Common myeloid progenitor, CD34-positive (primary cell): ENCODE results near the gene SLC9A5.

Experiments used
- CTCF ChIA-PET: fragments of 350-600 bp; sonication (Branson Sonifier 250); formaldehyde crosslinking; loops from one replicate; lab custom pipeline; 2021; ENCODE audit warnings: antibody characterized with exemption; lab: Charles Lee
- POLR2A ChIA-PET: fragments of 350-600 bp; sonication (Branson Sonifier 250); formaldehyde crosslinking; loops from one replicate; lab custom pipeline; 2021; ENCODE audit warnings: antibody characterized with exemption; lab: Charles Lee
- DNase-seq, 3 donors: peaks; one replicate each; pipeline versions ENCODE4 v3.0.0 to v3.0.0-alpha.2; 2013
- H3K27ac ChIP-seq, 2 experiments: 1 replicate in 1 of 2; 2 replicates in 1 of 2; pipeline ENCODE4 v1.7.0; 2013; ENCODE audit warnings: inconsistent platforms in 2 of 2, low read length in 2 of 2, mild to moderate bottlenecking in 2 of 2, low read depth in 1 of 2, moderate library complexity in 1 of 2; ENCODE audit not compliant: severe bottlenecking in 2 of 2, insufficient read depth in 1 of 2, poor library complexity in 1 of 2
- H3K27me3 ChIP-seq, 5 experiments: replicated peaks in 2 of 5; 1 replicate in 3 of 5; 2 replicates in 2 of 5; pipeline versions ENCODE4 v1.6.1 to v1.7.0; 2013; ENCODE audit warnings: low read length in 4 of 5, mild to moderate bottlenecking in 2 of 5, moderate library complexity in 2 of 5, inconsistent platforms in 1 of 5; ENCODE audit not compliant: insufficient read depth in 5 of 5, control insufficient read depth in 4 of 5
- H3K36me3 ChIP-seq, 4 experiments: 1 replicate in 2 of 4; 2 replicates in 2 of 4; pipeline versions ENCODE4 v1.6.1 to v1.7.0; 2013; ENCODE audit warnings: low read length in 3 of 4, control low read depth in 1 of 4, mild to moderate bottlenecking in 1 of 4; ENCODE audit not compliant: control insufficient read depth in 4 of 4, insufficient read depth in 4 of 4
- H3K4me1 ChIP-seq, 4 experiments: 1 replicate in 3 of 4; 2 replicates in 1 of 4; pipeline versions ENCODE4 v1.6.1 to v1.7.1; 2013; ENCODE audit warnings: low read length in 3 of 4, mild to moderate bottlenecking in 3 of 4, control low read depth in 1 of 4, inconsistent platforms in 1 of 4, moderate library complexity in 1 of 4; ENCODE audit not compliant: control insufficient read depth in 4 of 4, insufficient read depth in 4 of 4; ENCODE audit errors: control extremely low read depth in 1 of 4
- H3K4me3 ChIP-seq, 7 experiments: 1 replicate in 4 of 7; 2 replicates in 3 of 7; pipeline versions ENCODE4 v1.5.1 to v1.7.0; 2013; ENCODE audit warnings: mild to moderate bottlenecking in 7 of 7, low read length in 6 of 7, moderate library complexity in 6 of 7, inconsistent platforms in 2 of 7, low read depth in 2 of 7, control low read depth in 1 of 7; ENCODE audit not compliant: insufficient read depth in 4 of 7, control insufficient read depth in 1 of 7; ENCODE audit errors: extremely low read depth in 1 of 7
- H3K9me3 ChIP-seq, 5 experiments: 1 replicate in 4 of 5; 2 replicates in 1 of 5; pipeline versions ENCODE4 v1.6.1 to v1.7.1; 2013; ENCODE audit warnings: low read length in 4 of 5, mild to moderate bottlenecking in 2 of 5, inconsistent platforms in 1 of 5, low read depth in 1 of 5, moderate library complexity in 1 of 5; ENCODE audit not compliant: control insufficient read depth in 4 of 5, insufficient read depth in 2 of 5; ENCODE audit errors: control extremely low read depth in 1 of 5
- WGBS: methylation state at CpG from one replicate; pipeline ENCODE4 v1.1.5; 2013; ENCODE audit not compliant: insufficient coverage; 5-methylcytosine and 5-hydroxymethylcytosine counted together

The SLC9A5 gene

GRCh38 chr16:67278773-67279295 is 30.1 kb downstream of the SLC9A5 start:
- WGBS: 1% methylated on average over 39 of the region's 42 CpGs
- Histone ChIP-seq H3K27ac (peak overlapping the region in 1 of 2 experiments; percentile 39), H3K4me3 (peak overlapping the region; percentile 25 to 76 (median 63)), H3K4me1 (peaks cover 0 to 21% (median 20%) of the 10 kb centered on the region in 4 experiments), H3K36me3 (peaks cover 3 to 16% (median 7%) of the 10 kb centered on the region in 4 experiments), H3K9me3 (no peaks in the 10 kb centered on the region), H3K27me3 (no peaks in the 10 kb centered on the region)
- ChIA-PET POLR2A (interaction anchor here (0.7 kb wide), 1 partner anchor 35 kb away, joined by 4 read pairs; no protein-coding TSS in a partner anchor), CTCF (interaction anchor here (0.9 to 2.0 kb wide), 7 partner anchors 9 to 136 kb away, joined by 3 to 9 read pairs (median 5); no protein-coding TSS in a partner anchor)
- peak; percentile 31 to 67 (median 54) for DNase-seq

DNA sequence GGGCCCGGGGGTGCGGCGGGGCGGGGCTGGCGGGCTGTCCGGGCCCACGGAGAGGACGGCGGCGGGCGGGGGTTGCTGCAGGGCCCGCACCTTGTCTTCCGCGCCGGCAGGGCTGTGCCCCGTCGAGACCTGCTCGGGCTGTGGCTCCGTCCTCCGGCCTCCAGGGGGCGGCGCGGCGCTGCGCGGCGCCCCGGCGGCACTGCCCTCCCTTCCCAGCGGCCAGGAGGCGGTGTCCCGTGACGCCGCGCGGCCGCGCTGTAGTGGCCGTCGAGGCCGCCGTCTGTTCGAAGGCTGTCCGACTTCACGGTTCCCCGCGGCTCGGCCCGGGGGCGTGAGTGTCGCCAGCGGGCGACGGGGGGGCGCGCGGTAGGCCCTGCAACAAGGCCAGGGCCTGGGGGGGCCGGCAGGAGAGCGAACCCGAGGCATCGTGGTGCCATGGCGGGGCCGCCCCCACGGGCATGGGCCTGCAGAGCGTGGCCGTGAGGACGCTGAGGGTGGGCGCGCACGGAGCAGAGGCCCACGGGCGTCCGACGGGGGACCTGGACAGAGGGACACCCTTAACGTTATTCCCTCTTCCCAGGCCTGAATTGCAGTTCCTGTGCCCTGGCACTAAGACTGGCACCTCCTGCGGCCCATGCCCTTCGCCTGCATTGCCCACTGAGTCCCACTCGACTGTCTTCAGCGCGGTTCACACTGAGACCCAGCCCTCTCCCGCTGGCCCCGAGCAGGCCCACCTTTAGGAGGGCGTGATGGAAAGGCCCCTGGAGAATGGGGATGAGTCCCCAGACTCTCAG is 30.7 kb downstream of the SLC9A5 start, which contains the start of gene PLEKHG4:
Gene PLEKHG4 (plus strand): TSS at position 237 of the 794 bp plus-strand sequence. CDS start 513 bp downstream, at position 750.
- Histone ChIP-seq H3K4me3 (peak within 1 kb of the TSS; percentile 25 to 76 (median 63)), H3K4me1 (peaks cover 0 to 21% (median 20%) of the 10 kb centered on the region in 4 experiments), H3K36me3 (peaks cover 3 to 16% (median 7%) of the 10 kb centered on the region in 4 experiments), H3K27me3 (no peaks in the 10 kb centered on the region), H3K9me3 (no peaks in the 10 kb centered on the region), H3K27ac (peak within 1 kb of the TSS in 1 of 2 experiments; percentile 39)
- DNase-seq: peak; percentile 79 to 87 (median 87)
- POLR2A ChIA-PET: interaction anchor here (0.7 kb wide), 1 partner anchor 35 kb away, joined by 4 read pairs; no protein-coding TSS in a partner anchor
- CTCF ChIA-PET: interaction anchor here (0.9 to 2.3 kb wide), 12 partner anchors 9 to 191 kb away, joined by 3 to 9 read pairs (median 4); no protein-coding TSS in a partner anchor
- 30% methylated on average over 69 of the region's 83 CpGs for WGBS

- Histone ChIP-seq H3K27me3 (no peaks in the 10 kb centered on the region), H3K27ac (no peak overlapping the region), H3K4me3 (peak overlapping the region in 1 of 7 experiments; percentile 76), H3K4me1 (peaks cover 0 to 21% (median 20%) of the 10 kb centered on the region in 4 experiments), H3K36me3 (peaks cover 3 to 17% (median 7%) of the 10 kb centered on the region in 4 experiments), H3K9me3 (no peaks in the 10 kb centered on the region)
- ChIA-PET POLR2A (interaction anchor here (0.6 kb wide), 1 partner anchor 26 kb away, joined by 3 read pairs; no protein-coding TSS in a partner anchor), CTCF (interaction anchor here (1.0 to 2.4 kb wide), 12 partner anchors 10 to 190 kb away, joined by 3 to 10 read pairs (median 4); no protein-coding TSS in a partner anchor)
- no peak for DNase-seq
- WGBS: 98% methylated on average over 14 of the region's 15 CpGs
Observed at GRCh38 chr16:67280090-67281015, 31.6 kb downstream of the SLC9A5 start.

- Histone ChIP-seq H3K4me3 (no peak overlapping the region), H3K27ac (no peak overlapping the region), H3K4me1 (peaks cover 0 to 21% (median 20%) of the 10 kb centered on the region in 4 experiments), H3K27me3 (no peaks in the 10 kb centered on the region), H3K36me3 (peaks cover 3 to 13% (median 5%) of the 10 kb centered on the region in 4 experiments), H3K9me3 (no peaks in the 10 kb centered on the region)
- ChIA-PET POLR2A (interaction anchor here (0.6 kb wide), 1 partner anchor 27 kb away, joined by 3 read pairs; no protein-coding TSS in a partner anchor), CTCF (interaction anchor here (1.1 to 2.4 kb wide), 14 partner anchors 8 to 118 kb away, joined by 3 to 10 read pairs (median 5); no protein-coding TSS in a partner anchor)
- WGBS: 95% methylated on average over 10 of the region's 14 CpGs
- DNase-seq: no peak
Observed at GRCh38 chr16:67281536-67282446, 33.0 kb downstream of the SLC9A5 start.

DNA sequence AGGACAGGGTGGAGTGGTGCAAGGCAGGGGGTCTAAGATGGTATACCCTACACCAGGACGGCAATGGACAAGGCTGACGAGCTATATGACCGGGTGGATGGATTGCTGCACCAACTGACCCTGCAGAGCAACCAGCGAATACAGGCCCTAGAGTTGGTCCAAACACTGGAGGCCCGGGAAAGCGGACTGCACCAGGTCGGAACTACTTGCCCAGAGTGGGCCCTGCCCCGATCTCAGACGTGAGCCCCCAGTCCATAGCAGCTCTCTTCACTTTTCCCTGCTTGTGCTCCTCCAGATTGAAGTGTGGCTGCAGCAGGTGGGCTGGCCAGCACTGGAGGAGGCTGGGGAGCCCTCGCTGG is 33.6 kb downstream of the SLC9A5 start:
- CTCF ChIA-PET: interaction anchor here (1.1 to 2.4 kb wide), 7 partner anchors 18 to 118 kb away, joined by 3 to 10 read pairs (median 5); no protein-coding TSS in a partner anchor
- no peak for DNase-seq
- no peaks in the 10 kb centered on the region for H3K27me3 ChIP-seq
- POLR2A ChIA-PET: no interaction called here
- H3K9me3 ChIP-seq: no peaks in the 10 kb centered on the region
- H3K4me3 ChIP-seq: no peak overlapping the region
- 94% methylated on average over 10 of the region's 10 CpGs for whole genome bisulfite sequencing
- H3K4me1 ChIP-seq: peaks cover 0 to 21% (median 16%) of the 10 kb centered on the region in 4 experiments
- H3K36me3 ChIP-seq: peaks cover under 1 to 11% (median 5%) of the 10 kb centered on the region in 4 experiments
- no peak overlapping the region for H3K27ac ChIP-seq
